K562 (cell line): ENCODE results near the gene VIPR2. TPM values are rescaled to one million over a fixed set of nuclear protein-coding genes. Genes with fewer than 3 reads are reported as not detected.
A peak's percentile ranks its signal among the peaks of the same experiment; 100 is the strongest.

ENCODE experiments used
- ATAC-seq: fragments of 200-7000 bp; cut with Tn5 transposase; 3 replicates; pipeline ENCODE4 v1.9.1; 2020; ENCODE audit warnings: moderate library complexity
- BruUV-seq: library from RNA; stranded (reverse); fragments of 400-500 nt; replicated peaks from 2 replicates; lab custom pipeline; 2021; lab: Mats Ljungman, UMichigan
- CTCF ChIA-PET: fragments of 300-600 bp; formaldehyde crosslinking; extraction: SDS; loops from one replicate; lab custom pipeline; 2021; ENCODE audit warnings: low intra/inter-chr PET ratio; lab: Yijun Ruan, JAX
- POLR2A ChIA-PET: fragments of 300-600, 350-650 bp; sonication (Branson Sonifier 250); formaldehyde crosslinking; extraction: SDS; loops from one replicate; lab custom pipeline; 2021; ENCODE audit warnings: antibody characterized with exemption, inconsistent platforms; lab: Yijun Ruan, JAX
- DNase-seq, 4 experiments: peaks; one replicate each; pipeline versions ENCODE4 v3.0.0 to v3.0.0-alpha.2; 2011 to 2018; ENCODE audit warnings: low spot score in 3 of 4, mixed read lengths in 3 of 4; ENCODE audit errors: extremely low read depth in 1 of 4
- FAIRE-seq: peaks from 2 replicates; lab custom pipeline; 2011; peaks lifted over from hg19 to GRCh38; lab: Jason Lieb, UNC
- H2AFZ ChIP-seq: 2 replicates; pipeline ENCODE4 v1.6.0; 2011; ENCODE audit warnings: low read depth, low read length, control low read depth, inconsistent platforms
- H3K27ac ChIP-seq: fragments of 200-600 bp; 3 replicates; pipeline ENCODE4 v1.8.0; 2011; ENCODE audit warnings: low read depth, mild to moderate bottlenecking, control low read depth, inconsistent platforms, low read length, moderate library complexity, mixed read lengths; ENCODE audit errors: extremely low read depth
- H3K27me3 ChIP-seq, 2 experiments: fragments of 300-600 bp in 1 of 2; 2 replicates in 1 of 2; 3 replicates in 1 of 2; pipeline versions ENCODE4 v1.6.0 to v1.8.0; 2011; ENCODE audit warnings: inconsistent platforms in 2 of 2, low read length in 2 of 2, mild to moderate bottlenecking in 1 of 2, mixed read lengths in 1 of 2, moderate library complexity in 1 of 2; ENCODE audit not compliant: control insufficient read depth in 2 of 2, insufficient read depth in 2 of 2
- H3K36me3 ChIP-seq: fragments of 300-600 bp; 3 replicates; pipeline ENCODE4 v1.8.0; 2011; ENCODE audit warnings: mild to moderate bottlenecking, low read length, inconsistent platforms; ENCODE audit not compliant: control insufficient read depth, insufficient read depth
- H3K4me1 ChIP-seq, 2 experiments: fragments of 200-600 bp in 1 of 2; replicated peaks in 1 of 2; 2 replicates in 1 of 2; 3 replicates in 1 of 2; pipeline versions ENCODE4 v1.5.1 to v1.8.0; 2011; ENCODE audit warnings: inconsistent platforms in 2 of 2, low read length in 2 of 2, mild to moderate bottlenecking in 1 of 2, mixed read lengths in 1 of 2, moderate library complexity in 1 of 2; ENCODE audit not compliant: control insufficient read depth in 2 of 2, insufficient read depth in 2 of 2
- H3K4me2 ChIP-seq: 2 replicates; pipeline ENCODE4 v1.6.1; 2011; ENCODE audit warnings: low read length, control low read depth, inconsistent platforms, mixed read lengths; ENCODE audit not compliant: insufficient read depth
- H3K4me3 ChIP-seq: fragments of 200-600 bp; sonication (generic), shearing (Covaris generic); 2 replicates; pipeline ENCODE4 v1.5.1; 2016; ENCODE audit warnings: control low read depth, inconsistent platforms
- H3K79me2 ChIP-seq: fragments of 200-600 bp; 3 replicates; pipeline ENCODE4 v1.8.0; 2011; ENCODE audit warnings: low read length, inconsistent platforms; ENCODE audit not compliant: control insufficient read depth, insufficient read depth
- H3K9ac ChIP-seq, 2 experiments: 2 replicates each; pipeline versions ENCODE4 v1.6.0 to v1.6.1; 2011; ENCODE audit warnings: low read depth in 2 of 2, low read length in 2 of 2, control low read depth in 1 of 2, inconsistent platforms in 1 of 2, mild to moderate bottlenecking in 1 of 2, mixed read lengths in 1 of 2; ENCODE audit not compliant: insufficient read depth in 1 of 2
- H3K9me1 ChIP-seq: one replicate; pipeline ENCODE4 v1.6.0; 2011; ENCODE audit warnings: inconsistent platforms, mild to moderate bottlenecking, low read length, moderate library complexity; ENCODE audit not compliant: control insufficient read depth, insufficient read depth
- H3K9me3 ChIP-seq: replicated peaks from 2 replicates; pipeline ENCODE4 v1.5.1; 2011; ENCODE audit warnings: low read depth, low read length, inconsistent platforms; ENCODE audit not compliant: control insufficient read depth, insufficient read depth
- H4K20me1 ChIP-seq: replicated peaks from 2 replicates; pipeline ENCODE4 v1.6.1; 2011; ENCODE audit warnings: low read length, inconsistent platforms, mixed read lengths; ENCODE audit not compliant: control insufficient read depth, insufficient read depth
- ARID2 ChIP-seq: fragments of 450-650 bp; IDR thresholded peaks from 2 replicates; pipeline ENCODE4 v1.6.1; 2017; ENCODE audit warnings: antibody characterized with exemption, mild to moderate bottlenecking
- E2F3 ChIP-seq: fragments of 250-450 bp; sonication (Bioruptor Pico); IDR thresholded peaks from 2 replicates; pipeline ENCODE4 v1.4.0; 2020; ENCODE audit warnings: mild to moderate bottlenecking
- HSF4 ChIP-seq: fragments of 250-450 bp; sonication (Bioruptor Pico); IDR thresholded peaks from 2 replicates; pipeline ENCODE4 v2.1.2; 2022; ENCODE audit warnings: mild to moderate bottlenecking, moderate library complexity, borderline replicate concordance
- NBN ChIP-seq: fragments of 450-650 bp; IDR thresholded peaks from 2 replicates; pipeline ENCODE4 v1.6.1; 2016; ENCODE audit warnings: low read depth, mild to moderate bottlenecking
- NFIC ChIP-seq: fragments of 450-650 bp; IDR thresholded peaks from 2 replicates; pipeline ENCODE4 v1.6.1; 2017; ENCODE audit warnings: mild to moderate bottlenecking, inconsistent platforms
- RB1 ChIP-seq: fragments of 450-650 bp; IDR thresholded peaks from 2 replicates; pipeline ENCODE4 v1.6.1; 2017; ENCODE audit warnings: low read depth, mild to moderate bottlenecking
- SOX6 ChIP-seq: fragments of 450-650 bp; IDR thresholded peaks from 2 replicates; pipeline ENCODE4 v1.6.1; 2014; ENCODE audit warnings: mild to moderate bottlenecking
- ZBTB17 ChIP-seq: fragments of 450-650 bp; formaldehyde crosslinking; IDR thresholded peaks from 2 replicates; pipeline ENCODE4 v1.4.0; 2020; ENCODE audit warnings: mild to moderate bottlenecking
- ZNF780A ChIP-seq: fragments of 250-450 bp; sonication (Bioruptor Pico); IDR thresholded peaks from 2 replicates; pipeline ENCODE4 v1.5.0; 2021; ENCODE audit warnings: mild to moderate bottlenecking
- WGBS: fragments of 100-300 bp; shearing (Covaris generic); methylation state at CpG from one replicate; pipeline ENCODE4 v1.1.6; 2016; ENCODE audit warnings: low coverage, mixed read lengths; ENCODE audit not compliant: insufficient coverage; ENCODE audit errors: missing lambda C conversion rate; 5-methylcytosine and 5-hydroxymethylcytosine counted together
- in situ Hi-C: fragments of 300-500 bp; cut with MboI; formaldehyde crosslinking; loops from 4 replicates; pipeline ENCODE4 v1.15.0; 2018; ENCODE audit warnings: inconsistent platforms, mixed read lengths
- intact Hi-C: fragments of 100-400 bp; cut with micrococcal nuclease; formaldehyde crosslinking; loops from 2 replicates; pipeline ENCODE4 v1.14.2; 2022
- polyA plus RNA-seq, 8 experiments: library from polyadenylated mRNA; depleted of rRNA in 4 of 8; stranded (reverse) in 5 of 8; unstranded in 3 of 8; fragments of >200 nt; fragmentation: Nextera tagmentation in 2 of 8; fragmentation: Illumina TruSeq in 1 of 8; extraction: Ambion mirVana in 2 of 8; extraction: Trizol in 1 of 8; gene quantifications; 2 replicates each; pipeline versions ENCODE4 v1.2.1 to v1.2.3, GENCODE V29; 2011 to 2014; ENCODE audit warnings: inconsistent platforms in 1 of 8, missing spikeins in 1 of 8
- total RNA-seq, 7 experiments: library from RNA; depleted of rRNA in 6 of 7; stranded (reverse); fragments of >200 nt in 6 of 7; fragmentation: Illumina TruSeq in 2 of 7; extraction: Trizol in 2 of 7; gene quantifications; 2 replicates each; pipeline versions ENCODE4 v1.2.1 to v1.2.3, GENCODE V29; 2011 to 2021; ENCODE audit warnings: low replicate concordance in 1 of 7
- TF ChIP-seq, protein P1 (sequence below): fragments of 450-650 bp; formaldehyde crosslinking; IDR thresholded peaks from 2 replicates; pipeline ENCODE4 v1.4.0; 2020; ENCODE audit warnings: mild to moderate bottlenecking, moderate library complexity
- TF ChIP-seq, protein P2 (sequence below), 2 experiments: fragments of 150-350 bp in 1 of 2; IDR thresholded peaks; 2 replicates each; pipeline ENCODE4 v1.6.1; 2012 to 2016; ENCODE audit warnings: low read depth in 2 of 2, low read length in 2 of 2, mild to moderate bottlenecking in 1 of 2, moderate library complexity in 1 of 2
- TF ChIP-seq, protein P3 (sequence below): sonication (generic); IDR thresholded peaks from 2 replicates; pipeline ENCODE4 v1.6.1; 2016

VIPR2 gene
- total and polyA plus RNA-seq, 9 of the 15 experiments (the other 6 are each of a cell fraction or from before 2014, with no cell fraction given), result 0.04 TPM; not detected in 8

- Histone ChIP-seq H3K79me2 (no peaks in the 10 kb centered on the region), H3K27me3 (peaks cover 63 to 76% of the 10 kb centered on the region in 2 experiments), H3K9me3 (no peaks in the 10 kb centered on the region), H3K9me1 (no peaks in the 10 kb centered on the region), H3K4me3 (no peak overlapping the region), H3K4me2 (no peak overlapping the region), H3K9ac (peak overlapping the region in 1 of 2 experiments; percentile 53; a peak in 1 of 4 replicates), H4K20me1 (peaks cover 12% of the 10 kb centered on the region), H3K27ac (no peak overlapping the region), H2AFZ (no peak overlapping the region), H3K4me1 (no peaks in the 10 kb centered on the region), H3K36me3 (no peaks in the 10 kb centered on the region)
- ChIA-PET POLR2A (interaction anchor here (0.6 kb wide), 2 partner anchors 11 to 543 kb away, joined by 3 to 4 read pairs; no protein-coding TSS in a partner anchor), CTCF (no interaction called here)
- FAIRE-seq (no peak), DNase-seq (no peak), ATAC-seq (no peak)
- WGBS, result 2% methylated on average over 19 of the region's 19 CpGs
- intact Hi-C loops (no loop called here), in situ Hi-C loops (no loop called here)
- TF ChIP-seq NBN, result no peak
- TF ChIP-seq SOX6, result no peak
- no peak for TF ChIP-seq ZBTB17 (CRISPR knock-in tag)
- no peak for TF ChIP-seq E2F3
- TF ChIP-seq HSF4 (CRISPR knock-in tag), result no peak
- TF ChIP-seq, protein P1, sequence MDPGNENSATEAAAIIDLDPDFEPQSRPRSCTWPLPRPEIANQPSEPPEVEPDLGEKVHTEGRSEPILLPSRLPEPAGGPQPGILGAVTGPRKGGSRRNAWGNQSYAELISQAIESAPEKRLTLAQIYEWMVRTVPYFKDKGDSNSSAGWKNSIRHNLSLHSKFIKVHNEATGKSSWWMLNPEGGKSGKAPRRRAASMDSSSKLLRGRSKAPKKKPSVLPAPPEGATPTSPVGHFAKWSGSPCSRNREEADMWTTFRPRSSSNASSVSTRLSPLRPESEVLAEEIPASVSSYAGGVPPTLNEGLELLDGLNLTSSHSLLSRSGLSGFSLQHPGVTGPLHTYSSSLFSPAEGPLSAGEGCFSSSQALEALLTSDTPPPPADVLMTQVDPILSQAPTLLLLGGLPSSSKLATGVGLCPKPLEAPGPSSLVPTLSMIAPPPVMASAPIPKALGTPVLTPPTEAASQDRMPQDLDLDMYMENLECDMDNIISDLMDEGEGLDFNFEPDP (CRISPR knock-in tag), result no peak
- TF ChIP-seq, protein P2, sequence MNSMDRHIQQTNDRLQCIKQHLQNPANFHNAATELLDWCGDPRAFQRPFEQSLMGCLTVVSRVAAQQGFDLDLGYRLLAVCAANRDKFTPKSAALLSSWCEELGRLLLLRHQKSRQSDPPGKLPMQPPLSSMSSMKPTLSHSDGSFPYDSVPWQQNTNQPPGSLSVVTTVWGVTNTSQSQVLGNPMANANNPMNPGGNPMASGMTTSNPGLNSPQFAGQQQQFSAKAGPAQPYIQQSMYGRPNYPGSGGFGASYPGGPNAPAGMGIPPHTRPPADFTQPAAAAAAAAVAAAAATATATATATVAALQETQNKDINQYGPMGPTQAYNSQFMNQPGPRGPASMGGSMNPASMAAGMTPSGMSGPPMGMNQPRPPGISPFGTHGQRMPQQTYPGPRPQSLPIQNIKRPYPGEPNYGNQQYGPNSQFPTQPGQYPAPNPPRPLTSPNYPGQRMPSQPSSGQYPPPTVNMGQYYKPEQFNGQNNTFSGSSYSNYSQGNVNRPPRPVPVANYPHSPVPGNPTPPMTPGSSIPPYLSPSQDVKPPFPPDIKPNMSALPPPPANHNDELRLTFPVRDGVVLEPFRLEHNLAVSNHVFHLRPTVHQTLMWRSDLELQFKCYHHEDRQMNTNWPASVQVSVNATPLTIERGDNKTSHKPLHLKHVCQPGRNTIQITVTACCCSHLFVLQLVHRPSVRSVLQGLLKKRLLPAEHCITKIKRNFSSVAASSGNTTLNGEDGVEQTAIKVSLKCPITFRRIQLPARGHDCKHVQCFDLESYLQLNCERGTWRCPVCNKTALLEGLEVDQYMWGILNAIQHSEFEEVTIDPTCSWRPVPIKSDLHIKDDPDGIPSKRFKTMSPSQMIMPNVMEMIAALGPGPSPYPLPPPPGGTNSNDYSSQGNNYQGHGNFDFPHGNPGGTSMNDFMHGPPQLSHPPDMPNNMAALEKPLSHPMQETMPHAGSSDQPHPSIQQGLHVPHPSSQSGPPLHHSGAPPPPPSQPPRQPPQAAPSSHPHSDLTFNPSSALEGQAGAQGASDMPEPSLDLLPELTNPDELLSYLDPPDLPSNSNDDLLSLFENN (IDR thresholded peaks at IDR 0.05; ENCODE audit: low read depth in 2 of 2, low read length in 2 of 2), result no peak
- TF ChIP-seq ARID2, result no peak
- TF ChIP-seq, protein P3, sequence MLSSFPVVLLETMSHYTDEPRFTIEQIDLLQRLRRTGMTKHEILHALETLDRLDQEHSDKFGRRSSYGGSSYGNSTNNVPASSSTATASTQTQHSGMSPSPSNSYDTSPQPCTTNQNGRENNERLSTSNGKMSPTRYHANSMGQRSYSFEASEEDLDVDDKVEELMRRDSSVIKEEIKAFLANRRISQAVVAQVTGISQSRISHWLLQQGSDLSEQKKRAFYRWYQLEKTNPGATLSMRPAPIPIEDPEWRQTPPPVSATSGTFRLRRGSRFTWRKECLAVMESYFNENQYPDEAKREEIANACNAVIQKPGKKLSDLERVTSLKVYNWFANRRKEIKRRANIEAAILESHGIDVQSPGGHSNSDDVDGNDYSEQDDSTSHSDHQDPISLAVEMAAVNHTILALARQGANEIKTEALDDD, result no peak
- TF ChIP-seq NFIC, result no peak
- no peak for TF ChIP-seq RB1
- TF ChIP-seq ZNF780A (CRISPR knock-in tag), result no peak
- BruUV-seq, result no TSS peak
These were observed 25.5 kb downstream of the VIPR2 start for GRCh38 chr7:159119026-159119741.
